Fibroblast of skin of scalp (primary cell): ENCODE results near the gene HS6ST1.

Experiments used
- DNase-seq: peaks from one replicate; pipeline ENCODE4 v3.0.0-alpha.2; 2013

The HS6ST1 gene

GRCh38 chr2:128298286-128298685 lies 20.4 kb downstream of the HS6ST1 start:
- no peak for DNase-seq

GRCh38 chr2:128293870-128294455 lies 24.7 kb downstream of the HS6ST1 start:
- no peak for DNase-seq

GRCh38 chr2:128293426-128293755 lies 25.3 kb downstream of the HS6ST1 start:
- no peak for DNase-seq

- no peak for DNase-seq
Observed at GRCh38 chr2:128292599-128293425, 25.9 kb downstream of the HS6ST1 start.

GRCh38 chr2:128291844-128292598 lies 26.6 kb downstream of the HS6ST1 start:
- no peak for DNase-seq

GRCh38 chr2:128291161-128291843 lies 27.4 kb downstream of the HS6ST1 start:
- DNase-seq = no peak

GRCh38 chr2:128290356-128290755 lies 28.3 kb downstream of the HS6ST1 start:
- DNase-seq = peak; percentile 48

- DNase-seq = peak; percentile 36
Observed at GRCh38 chr2:128289439-128289838, 29.2 kb downstream of the HS6ST1 start.

GRCh38 chr2:128288781-128289180 lies 29.9 kb downstream of the HS6ST1 start:
- DNase-seq = no peak

- no peak for DNase-seq
Observed at GRCh38 chr2:128287780-128288735, 30.6 kb downstream of the HS6ST1 start.

- no peak for DNase-seq
Observed at GRCh38 chr2:128286905-128287779, 31.5 kb downstream of the HS6ST1 start.

- no peak for DNase-seq
Observed at GRCh38 chr2:128286011-128286721, 32.5 kb downstream of the HS6ST1 start.

- no peak for DNase-seq
Observed at GRCh38 chr2:128285329-128285931, 33.2 kb downstream of the HS6ST1 start.

- no peak for DNase-seq
Observed at GRCh38 chr2:128284841-128285240, 33.8 kb downstream of the HS6ST1 start.

GRCh38 chr2:128284037-128284441 lies 34.6 kb downstream of the HS6ST1 start:
- DNase-seq = no peak

GRCh38 chr2:128282976-128283810 lies 35.5 kb downstream of the HS6ST1 start:
- no peak for DNase-seq

GRCh38 chr2:128282246-128282975 lies 36.3 kb downstream of the HS6ST1 start:
- DNase-seq = no peak

GRCh38 chr2:128281852-128282245 lies 36.8 kb downstream of the HS6ST1 start:
- DNase-seq = no peak
